ENCODE measurements around the gene CCDC191.

DNA sequence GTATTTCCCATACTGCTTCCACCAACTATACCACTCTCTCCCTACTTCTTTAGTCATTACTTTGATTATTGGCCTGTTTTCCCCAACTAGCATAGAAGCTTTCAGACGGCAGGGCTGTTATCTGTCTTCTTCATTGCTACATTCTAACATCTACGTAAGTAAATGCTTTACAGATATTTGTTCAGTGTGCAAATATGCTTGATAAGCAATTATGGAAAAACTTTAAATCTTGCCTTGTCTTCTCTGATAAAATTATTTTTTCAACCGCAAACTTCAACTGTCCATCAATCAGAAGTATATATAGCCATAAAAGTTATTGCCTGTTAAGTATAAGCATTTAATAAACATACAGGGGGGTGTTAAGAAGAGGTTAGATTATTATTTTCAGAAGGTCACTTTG is 72.8 kb downstream of the CCDC191 start:
- TF ChIP-seq, protein P1, sequence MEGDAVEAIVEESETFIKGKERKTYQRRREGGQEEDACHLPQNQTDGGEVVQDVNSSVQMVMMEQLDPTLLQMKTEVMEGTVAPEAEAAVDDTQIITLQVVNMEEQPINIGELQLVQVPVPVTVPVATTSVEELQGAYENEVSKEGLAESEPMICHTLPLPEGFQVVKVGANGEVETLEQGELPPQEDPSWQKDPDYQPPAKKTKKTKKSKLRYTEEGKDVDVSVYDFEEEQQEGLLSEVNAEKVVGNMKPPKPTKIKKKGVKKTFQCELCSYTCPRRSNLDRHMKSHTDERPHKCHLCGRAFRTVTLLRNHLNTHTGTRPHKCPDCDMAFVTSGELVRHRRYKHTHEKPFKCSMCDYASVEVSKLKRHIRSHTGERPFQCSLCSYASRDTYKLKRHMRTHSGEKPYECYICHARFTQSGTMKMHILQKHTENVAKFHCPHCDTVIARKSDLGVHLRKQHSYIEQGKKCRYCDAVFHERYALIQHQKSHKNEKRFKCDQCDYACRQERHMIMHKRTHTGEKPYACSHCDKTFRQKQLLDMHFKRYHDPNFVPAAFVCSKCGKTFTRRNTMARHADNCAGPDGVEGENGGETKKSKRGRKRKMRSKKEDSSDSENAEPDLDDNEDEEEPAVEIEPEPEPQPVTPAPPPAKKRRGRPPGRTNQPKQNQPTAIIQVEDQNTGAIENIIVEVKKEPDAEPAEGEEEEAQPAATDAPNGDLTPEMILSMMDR (conservative IDR thresholded peaks at IDR 0.05 in 1 of 2, IDR thresholded peaks at IDR 0.05 in 1 of 2; ENCODE audit: low read depth in 1 of 2, low read length in 2 of 2), result no peak
- no peak for TF ChIP-seq EZH2 (IDR thresholded peaks at IDR 0.05; ENCODE audit: low read length, missing control alignments)
